OCI-M1 (cell line): Measurements from ENCODE around the gene GPA33.

Source experiments
- DNase-seq: peaks from one replicate; lab custom pipeline; 2025; lab: John Stamatoyannopoulos, UW

The GPA33 gene, protein sequence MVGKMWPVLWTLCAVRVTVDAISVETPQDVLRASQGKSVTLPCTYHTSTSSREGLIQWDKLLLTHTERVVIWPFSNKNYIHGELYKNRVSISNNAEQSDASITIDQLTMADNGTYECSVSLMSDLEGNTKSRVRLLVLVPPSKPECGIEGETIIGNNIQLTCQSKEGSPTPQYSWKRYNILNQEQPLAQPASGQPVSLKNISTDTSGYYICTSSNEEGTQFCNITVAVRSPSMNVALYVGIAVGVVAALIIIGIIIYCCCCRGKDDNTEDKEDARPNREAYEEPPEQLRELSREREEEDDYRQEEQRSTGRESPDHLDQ

DNA sequence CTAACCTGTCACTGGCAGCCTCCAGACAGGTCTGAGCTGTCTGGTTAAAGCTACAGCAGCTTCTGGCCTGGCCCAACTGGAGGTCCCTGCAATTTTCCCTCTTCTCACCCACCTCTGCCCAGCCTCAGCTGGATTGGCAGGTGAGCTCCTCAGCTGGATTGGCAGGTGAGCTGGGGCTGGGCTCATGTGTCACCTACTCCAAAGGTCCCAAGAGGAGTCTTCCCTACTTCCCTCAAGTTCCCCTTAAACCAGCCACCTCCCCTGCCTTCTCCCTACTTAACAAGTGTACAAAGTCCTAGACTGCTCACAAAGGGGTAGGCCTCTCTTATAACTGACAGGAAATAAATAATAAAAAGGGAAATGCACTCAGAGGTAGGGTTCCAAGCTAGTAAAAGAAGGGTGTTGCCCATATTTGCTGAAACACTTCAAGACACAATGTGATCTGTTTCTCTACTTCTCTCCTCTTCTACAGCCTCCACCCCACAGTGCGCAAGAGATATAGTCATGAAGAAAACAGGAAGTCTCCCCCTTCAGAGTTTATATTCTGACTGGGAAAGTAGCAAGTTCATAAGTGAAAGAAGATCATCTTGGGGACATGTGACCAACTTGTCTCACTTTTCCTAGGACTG, at the start of gene GPA33:
TSS of gene GPA33 (minus strand) at position 64 of the 629 bp plus-strand sequence. CDS start 90 bp downstream, outside the sequence.
- peak; percentile 84 for DNase-seq

DNA sequence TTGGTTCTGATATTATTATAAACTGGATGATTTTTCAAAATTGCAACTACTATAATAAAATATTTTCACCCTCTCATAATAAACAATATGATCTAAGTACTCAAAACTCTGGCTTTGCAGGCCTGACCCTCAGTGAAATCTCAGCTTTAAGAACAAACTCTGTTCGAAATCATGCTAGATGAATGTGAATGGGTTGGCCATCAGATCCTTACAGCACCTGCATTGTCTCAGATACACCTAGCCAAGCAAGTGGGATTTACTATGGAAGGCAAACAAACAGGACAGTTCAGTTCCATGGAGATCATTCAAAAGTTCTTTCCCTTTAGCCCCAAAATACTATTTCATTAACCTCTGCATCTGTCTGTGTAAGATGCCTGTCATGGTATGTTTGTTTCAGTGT, 48.5 kb upstream of the GPA33 start:
- no peak for DNase-seq

DNA sequence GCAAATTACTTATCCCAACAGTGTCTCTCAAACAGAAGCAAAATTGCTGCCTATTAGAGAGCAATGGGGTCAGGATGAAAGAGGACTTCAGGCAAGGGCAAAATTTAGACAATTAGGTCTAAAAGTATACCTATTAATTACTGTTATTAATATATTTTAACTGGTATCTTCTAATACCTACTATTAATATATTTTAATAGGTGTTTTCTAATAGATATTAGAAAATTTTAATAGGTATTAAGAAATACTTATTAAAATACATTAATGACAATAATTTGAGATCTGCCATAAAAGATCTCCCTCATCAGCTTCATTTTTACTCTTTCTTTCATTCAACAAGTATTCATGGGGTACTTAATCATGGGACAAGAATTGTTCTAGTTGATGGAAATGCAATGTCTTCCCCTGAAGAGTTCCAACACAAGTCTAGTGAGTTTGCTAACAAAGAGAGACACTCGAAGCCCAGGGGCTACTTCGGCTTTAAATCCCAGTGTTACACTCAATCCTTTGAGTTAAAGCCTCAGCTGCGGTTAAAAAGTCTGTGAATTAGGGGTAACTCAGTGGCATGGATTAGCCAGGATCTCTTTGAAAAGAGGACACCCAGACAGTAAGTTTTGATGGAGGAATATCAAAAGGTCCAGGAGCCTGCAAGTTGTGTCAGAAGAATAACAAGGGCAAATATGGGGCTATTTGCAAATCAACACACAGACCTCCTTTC, 47.8 kb upstream of the GPA33 start:
- DNase-seq: no peak

DNA sequence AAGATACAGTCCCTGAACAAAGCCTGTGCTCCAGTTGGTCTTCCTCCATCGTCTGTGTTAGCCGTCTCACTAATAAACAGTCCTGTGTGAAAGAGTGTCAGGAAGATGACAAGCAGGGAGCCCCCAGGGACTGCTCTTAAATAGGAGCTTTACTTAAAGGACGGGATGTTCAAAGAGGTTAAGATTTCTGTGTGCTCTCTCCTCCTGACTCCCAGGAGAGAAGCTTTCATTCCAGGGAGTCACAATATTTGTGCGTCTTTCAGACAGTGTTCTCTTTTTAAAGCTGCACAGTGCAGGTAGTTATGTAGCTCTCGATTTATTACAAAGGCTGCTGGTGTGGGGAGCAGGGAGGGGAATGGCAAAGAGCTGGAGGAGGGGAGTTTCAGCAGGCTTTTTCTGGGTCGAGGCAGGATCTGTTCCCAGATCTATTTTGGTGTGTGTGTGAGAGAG, 47.2 kb upstream of the GPA33 start:
- DNase-seq: no peak

DNA sequence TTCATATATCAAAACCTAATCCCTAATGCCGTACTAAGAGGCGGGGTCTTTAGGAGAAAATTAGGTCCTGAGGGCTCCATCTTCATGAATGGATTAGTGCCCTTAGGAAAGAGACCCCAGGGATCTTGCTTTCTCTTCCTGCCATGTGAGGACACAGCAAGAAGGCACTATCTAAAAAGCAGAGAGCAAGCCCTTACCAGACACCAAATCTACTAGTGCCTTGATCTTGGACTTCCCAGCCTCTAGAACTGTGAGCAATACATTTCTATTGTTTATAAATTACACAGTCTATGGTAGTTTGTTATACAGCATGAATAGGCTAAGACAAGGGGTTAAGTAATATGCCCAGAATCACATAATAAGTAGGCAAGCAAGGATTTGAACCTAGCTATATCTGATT, 46.6 kb upstream of the GPA33 start:
- no peak for DNase-seq

DNA sequence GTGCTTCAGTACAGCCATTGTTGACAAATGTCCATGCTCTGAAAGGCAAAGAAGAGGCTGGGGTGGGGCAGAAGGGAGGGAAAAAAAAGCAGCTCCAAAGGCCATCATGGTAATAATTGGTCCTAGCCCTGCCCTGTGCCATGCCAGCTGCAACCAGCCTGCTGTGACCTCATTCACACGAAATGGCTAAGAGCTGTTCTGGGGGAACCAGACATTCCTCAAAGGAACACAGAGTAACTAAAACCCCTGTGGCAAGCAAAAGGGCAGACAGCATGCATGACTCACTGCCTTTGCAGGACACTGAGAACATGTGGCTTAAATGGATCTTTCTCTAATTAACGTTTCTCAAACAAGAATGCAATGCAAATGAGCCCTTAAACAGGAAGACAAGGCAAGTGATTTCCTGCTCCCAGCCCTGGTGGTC, 46.0 kb upstream of the GPA33 start:
- DNase-seq: no peak

DNA sequence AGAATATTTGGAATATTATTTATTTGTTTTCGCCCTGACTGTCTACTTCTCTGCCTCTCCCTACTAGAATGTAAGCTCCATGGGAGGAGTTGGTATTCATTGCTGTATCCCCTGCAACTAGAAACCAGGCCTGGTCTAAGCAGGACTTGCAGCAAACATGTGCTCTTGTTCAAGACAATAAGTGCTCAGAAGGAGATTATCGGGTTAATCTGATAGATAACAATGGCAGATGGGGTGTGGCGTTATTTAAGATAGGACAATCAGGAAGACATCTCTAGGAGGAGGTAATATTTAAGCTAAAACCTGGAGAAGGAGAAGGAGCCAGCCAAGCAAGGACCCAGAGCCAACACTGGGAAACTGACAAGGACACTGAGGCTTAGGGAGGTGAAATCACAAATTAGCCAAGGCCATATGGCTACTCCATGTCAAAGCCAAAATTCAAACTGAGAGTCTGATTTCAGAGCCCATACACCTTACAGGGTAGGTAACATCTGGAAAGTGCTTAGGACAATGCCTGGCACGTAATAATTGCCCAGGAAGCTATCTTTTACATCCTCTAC, 45.2 kb upstream of the GPA33 start:
- DNase-seq: no peak

DNA sequence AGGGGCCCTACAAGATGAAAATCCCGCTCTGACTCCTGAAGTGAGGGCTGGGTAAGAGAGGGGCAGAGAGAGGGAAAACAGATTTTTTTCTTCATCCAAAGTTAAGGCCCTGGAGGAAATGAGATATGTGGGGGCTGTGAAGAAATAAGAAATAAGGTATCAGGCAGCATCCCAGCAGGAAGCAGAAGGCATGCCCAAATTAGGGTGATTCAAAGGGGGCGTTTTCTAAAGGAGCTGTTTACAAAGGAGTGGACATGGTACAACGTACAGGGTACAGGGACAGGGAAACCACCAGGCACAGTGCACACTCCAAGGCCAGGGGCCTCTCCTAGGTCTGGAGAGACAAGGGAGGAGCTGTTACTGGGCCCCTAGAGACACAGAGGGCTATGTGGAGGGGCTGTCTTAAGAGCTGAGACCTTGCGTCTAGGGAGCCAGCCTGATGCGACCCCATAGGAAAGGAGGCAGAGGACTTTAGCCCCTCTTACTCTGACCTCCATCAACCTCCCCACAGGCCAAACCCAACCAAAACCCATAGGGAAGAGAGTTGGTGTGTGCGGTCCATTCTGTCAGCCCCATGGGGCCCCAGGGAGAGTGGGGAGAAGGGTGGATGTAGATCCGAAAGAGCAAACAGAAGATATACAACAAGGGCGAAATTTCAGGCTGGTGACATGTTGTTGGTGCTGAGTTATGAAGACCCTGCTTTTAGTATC, 42.3 kb upstream of the GPA33 start:
- no peak for DNase-seq

DNA sequence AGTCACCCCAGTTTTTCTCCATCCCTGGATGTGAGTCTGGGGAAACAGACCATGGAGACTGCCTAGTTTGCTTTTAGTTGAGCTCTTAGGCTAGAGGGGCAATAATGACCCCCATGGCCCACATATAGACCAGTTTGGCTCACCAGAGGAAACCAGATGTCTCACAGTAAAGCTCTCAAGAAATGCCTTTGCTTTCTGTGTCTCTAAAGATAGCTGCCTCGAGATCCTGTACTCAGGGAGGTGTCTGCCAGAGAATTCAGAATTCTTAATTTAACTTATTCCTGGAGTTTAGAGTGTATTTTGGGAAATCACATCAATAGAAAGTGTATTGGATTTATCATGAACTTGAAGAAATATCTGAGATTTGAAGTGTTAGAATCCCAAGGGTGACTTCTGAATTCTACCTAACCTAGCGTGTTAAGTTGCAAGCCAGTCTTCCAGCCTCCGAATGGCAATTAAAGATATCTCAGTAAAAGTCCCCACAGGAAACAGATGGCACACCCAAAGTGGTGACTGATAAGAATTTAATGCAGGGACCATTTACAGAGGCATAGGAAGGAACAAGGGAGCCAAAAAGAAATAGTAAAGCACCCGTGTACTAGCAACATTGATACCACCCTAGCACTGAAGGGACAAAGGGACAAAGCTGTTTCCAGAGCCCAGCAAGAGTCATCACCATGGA, 40.8 kb upstream of the GPA33 start:
- DNase-seq: peak; percentile 71

DNA sequence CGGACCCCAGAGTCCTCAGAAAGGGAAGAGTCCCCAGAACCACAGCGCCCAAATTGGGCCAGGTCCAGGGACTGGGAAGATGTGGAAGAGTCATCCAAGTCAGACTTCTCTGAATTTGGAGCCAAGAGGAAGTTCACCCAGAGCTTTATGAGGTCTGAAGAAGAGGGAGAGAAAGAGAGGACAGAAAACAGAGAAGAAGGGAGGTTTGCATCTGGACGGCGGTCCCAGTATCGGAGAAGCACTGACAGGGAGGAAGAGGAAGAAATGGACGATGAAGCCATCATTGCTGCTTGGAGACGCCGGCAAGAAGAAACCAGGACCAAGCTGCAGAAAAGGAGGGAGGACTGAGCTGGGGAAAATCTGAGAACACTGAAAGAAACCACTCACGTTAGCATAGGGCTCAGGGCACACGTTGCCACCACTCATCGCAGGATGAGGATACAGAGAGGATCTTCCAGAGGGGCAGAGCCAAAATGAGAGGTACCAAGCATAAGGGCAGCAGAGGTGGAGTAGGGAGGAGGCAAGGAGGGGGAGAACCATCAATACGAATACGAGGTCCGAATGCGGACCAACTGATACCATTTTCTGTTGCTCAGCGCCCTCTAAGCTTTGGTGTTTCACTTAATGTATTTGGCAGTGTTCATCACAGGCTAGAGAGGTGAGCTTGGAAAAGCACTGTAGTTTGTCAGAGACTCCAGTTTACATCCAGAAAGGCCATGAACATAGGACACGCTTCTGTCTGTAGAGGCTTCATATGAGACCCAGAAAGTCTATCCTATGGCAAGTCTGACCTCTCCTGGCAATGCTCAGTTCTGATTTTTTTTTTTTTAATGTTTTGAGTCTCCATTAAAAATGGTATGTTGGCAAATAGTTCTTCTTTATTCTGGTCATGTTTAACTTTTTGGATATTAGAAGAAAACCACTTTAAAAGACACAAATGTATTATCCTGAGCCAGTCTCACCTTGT, 38.4 kb upstream of the GPA33 start:
- DNase-seq: peak; percentile 34

DNA sequence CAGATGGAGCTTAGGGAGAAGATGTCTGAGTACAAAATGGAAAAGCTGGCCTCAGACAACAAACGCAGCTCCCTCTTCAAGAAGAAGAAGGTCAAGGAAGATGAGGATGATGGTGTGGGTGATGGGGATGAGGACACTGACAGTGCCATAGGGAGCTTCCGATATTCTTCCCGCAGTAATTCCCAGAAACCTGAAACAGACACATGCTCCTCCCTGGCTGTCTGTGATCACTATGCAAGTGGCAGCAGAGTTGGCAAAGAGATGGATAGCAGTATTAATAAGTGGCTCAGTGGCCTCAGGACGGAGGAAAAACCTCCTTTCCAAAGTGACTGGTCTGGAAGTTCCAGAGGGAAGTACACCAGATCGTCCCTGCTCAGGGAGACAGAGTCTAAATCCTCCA, 37.5 kb upstream of the GPA33 start:
- no peak for DNase-seq

DNA sequence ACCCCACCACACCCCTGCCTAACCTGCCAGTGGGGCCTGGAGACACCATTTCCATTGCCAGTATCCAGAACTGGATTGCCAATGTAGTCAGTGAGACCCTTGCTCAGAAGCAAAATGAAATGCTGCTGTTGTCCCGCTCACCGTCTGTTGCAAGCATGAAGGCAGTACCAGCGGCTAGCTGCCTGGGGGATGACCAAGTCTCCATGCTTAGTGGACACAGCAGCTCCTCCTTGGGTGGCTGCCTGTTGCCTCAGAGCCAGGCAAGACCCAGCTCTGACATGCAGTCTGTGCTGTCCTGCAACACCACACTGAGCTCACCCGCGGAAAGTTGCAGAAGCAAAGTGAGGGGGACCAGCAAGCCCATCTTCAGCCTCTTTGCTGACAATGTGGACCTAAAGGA, 37.1 kb upstream of the GPA33 start:
- DNase-seq: no peak

DNA sequence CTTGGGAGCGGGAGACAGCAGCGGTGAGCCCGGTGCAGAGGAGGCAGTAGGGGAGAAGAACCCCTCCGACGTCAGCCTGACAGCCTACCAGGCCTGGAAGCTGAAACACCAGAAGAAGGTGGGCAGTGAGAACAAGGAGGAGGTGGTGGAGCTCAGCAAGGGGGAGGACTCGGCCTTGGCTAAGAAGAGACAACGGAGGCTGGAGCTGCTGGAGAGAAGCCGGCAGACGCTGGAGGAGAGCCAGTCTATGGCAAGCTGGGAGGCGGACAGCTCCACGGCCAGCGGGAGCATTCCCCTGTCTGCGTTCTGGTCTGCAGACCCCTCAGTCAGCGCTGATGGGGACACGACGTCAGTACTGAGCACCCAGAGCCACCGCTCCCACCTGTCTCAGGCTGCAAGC, 36.6 kb upstream of the GPA33 start:
- DNase-seq: no peak

DNA sequence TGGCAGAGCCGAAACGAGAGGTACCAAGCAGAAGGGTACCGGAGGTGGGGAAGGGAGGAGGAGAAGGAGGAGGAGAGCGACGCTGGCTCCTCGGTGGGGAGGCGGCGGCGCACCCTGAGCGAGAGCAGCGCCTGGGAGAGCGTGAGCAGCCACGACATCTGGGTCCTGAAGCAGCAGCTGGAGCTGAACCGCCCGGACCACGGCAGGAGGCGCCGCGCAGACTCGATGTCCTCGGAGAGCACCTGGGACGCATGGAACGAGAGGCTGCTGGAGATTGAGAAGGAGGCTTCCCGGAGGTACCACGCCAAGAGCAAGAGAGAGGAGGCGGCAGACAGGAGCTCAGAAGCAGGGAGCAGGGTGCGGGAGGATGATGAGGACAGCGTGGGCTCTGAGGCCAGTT, 36.1 kb upstream of the GPA33 start:
- DNase-seq: no peak

DNA sequence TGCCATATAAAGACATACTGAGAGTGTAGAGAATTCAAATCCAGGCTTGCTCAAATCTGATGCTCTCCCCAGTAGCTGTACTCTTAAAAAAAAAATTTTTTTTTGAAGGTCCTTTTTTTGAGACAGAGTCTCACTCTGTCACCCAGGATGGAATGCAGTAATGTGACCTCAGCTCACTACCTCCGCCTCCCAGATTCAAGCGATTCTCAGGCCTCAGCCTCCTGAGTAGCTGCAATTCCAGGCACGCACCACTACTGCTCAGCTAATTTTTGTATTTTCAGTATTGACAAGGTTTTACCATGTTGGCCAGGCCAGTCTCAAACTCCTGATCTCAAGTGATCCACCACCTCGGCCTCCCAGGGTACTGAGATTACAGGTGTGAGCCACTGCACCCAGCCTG, 32.4 kb upstream of the GPA33 start:
- DNase-seq: no peak

DNA sequence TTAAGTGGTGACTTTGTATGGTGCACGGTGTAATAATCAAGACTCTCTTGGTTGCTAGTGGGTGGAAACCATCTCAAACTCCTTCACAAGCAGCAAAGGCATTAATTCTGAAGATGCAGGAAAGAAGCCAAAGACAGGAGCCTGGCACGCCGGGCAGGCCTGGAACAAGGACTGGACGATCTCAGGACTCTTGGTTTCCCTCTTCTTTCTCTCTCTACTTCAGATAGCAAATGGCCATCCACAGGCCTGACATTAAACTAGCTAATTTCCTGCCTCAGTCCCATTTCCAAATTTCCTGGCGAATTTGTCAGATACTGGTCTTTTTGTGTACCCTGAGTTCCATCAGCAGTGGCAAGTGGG, 31.9 kb upstream of the GPA33 start:
- DNase-seq: no peak

DNA sequence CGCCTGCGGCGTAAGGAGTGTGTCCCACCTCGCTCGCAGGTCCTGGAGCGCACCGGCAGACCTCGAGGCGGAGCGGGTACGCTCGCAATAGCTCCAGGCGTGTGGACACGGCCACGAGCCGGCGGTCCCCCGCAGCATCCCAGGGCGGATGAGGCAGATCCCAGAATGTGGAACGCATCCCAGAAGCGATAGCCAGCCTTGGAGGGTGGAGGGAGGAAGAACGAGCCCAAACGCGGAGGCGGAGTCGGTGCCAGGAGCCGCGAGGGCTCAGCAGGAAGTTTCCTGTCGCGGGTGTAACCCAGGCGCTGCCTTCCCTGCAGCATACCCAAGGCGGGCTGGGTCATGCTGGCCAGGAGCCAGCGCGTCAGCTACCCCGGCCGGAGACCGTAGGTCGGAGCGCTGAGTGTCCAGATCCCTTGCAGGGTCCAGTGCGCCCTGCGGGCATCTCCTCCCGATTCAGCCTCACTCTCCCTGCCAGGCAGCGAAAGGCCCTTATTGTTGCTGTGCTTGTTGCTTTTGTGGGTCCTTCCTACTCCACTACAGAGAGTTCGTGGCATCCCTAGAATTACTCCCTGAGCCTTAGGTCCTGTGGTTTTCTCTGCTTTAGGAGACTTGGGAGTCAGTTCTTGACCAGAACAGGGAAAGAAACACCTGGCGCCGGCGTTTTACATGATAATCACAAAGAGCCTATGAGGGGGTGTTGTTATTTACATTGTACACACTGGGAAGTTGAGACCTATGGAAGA, 31.4 kb upstream of the GPA33 start:
- no peak for DNase-seq

DNA sequence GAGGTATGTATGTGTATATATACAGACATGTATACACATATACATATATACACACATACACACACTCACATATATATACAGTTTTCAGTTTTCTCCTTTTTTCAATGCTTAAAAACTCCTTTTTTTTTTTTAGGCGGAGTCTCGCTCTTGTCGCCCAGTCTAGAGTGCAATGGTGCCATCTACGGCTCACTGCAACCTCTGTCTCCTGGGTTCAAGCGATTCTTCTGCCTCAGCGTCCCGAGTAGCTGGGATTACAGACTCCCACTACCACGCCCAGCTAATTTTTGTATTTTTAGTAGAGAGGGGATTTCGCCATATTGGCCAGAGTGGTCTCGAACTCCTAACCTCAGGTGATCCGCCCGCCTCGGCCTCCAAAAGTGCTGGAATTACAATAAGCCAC, 30.7 kb upstream of the GPA33 start:
- no peak for DNase-seq

DNA sequence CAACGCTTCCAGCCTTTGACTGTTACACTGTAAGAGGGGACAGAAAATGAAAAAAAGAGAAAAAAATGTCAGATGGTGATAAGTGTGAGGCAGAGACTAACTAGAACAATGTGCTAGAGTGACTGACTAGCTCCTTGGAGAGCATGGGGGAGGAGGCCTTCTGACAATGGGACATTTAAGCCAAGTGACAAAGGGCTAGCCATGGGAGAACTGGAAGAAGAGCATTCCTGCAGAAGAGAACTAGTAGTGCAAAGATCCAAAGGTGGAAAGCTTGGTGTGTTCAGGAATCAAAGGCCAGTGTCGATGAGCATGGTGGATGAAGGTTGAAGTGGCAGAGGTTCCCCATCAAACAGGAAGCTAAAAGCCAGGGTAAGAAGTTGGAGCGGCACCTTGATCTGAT, 29.5 kb upstream of the GPA33 start:
- no peak for DNase-seq

DNA sequence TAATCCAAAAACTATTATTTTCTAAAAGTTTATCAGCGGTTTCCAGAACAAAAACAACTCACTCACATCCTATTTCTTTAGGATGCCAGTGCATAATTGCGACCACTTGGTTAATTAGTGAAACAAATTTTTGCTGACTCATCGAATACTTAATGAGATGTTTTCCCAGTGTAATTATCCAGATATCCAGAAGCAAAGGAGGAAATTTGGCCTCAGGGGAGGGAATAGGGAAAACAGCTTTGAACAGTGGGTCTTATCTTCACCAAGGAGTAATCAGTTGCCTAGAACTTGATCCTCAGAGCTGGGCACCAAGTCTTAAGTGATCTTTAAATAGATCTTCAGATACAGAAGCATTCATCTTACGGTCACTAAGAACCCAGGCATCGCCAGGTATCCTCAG, 28.0 kb upstream of the GPA33 start:
- DNase-seq: no peak
